Progenitor cell of endocrine pancreas (in vitro differentiated cells): Measurements from ENCODE around the gene DPT. TPM values are rescaled to one million over a fixed set of nuclear protein-coding genes. Genes with fewer than 3 reads are reported as not detected.

Experiments
- DNase-seq: peaks from one replicate; pipeline ENCODE4 v3.0.0; 2021; ENCODE audit warnings: low spot score; ENCODE audit not compliant: unreplicated experiment
- H3K27ac Mint-ChIP-seq: 2 replicates; pipeline ENCODE4 v1.8.0; 2021; ENCODE audit warnings: mild to moderate bottlenecking, moderate library complexity, mixed read lengths
- H3K27me3 Mint-ChIP-seq: 2 replicates; pipeline ENCODE4 v1.8.0; 2021; ENCODE audit warnings: mixed read lengths
- H3K36me3 Mint-ChIP-seq: 2 replicates; pipeline ENCODE4 v1.8.0; 2022; ENCODE audit warnings: mixed read lengths; ENCODE audit not compliant: insufficient read depth
- H3K4me1 Mint-ChIP-seq: 2 replicates; pipeline ENCODE4 v1.8.0; 2021; ENCODE audit warnings: low read depth, mixed read lengths
- H3K4me3 Mint-ChIP-seq: 2 replicates; pipeline ENCODE4 v1.8.0; 2021; ENCODE audit warnings: low read depth, mild to moderate bottlenecking, moderate library complexity, mixed read lengths
- H3K9me3 Mint-ChIP-seq: 2 replicates; pipeline ENCODE4 v1.8.0; 2021; ENCODE audit warnings: low read depth, mixed read lengths
- CTCF ChIP-seq: fragments of 200-600 bp; sonication (generic); IDR thresholded peaks from one replicate; pipeline ENCODE4 v1.5.0; 2021; ENCODE audit warnings: antibody characterized with exemption, mild to moderate bottlenecking; ENCODE audit not compliant: unreplicated experiment
- total RNA-seq: library from RNA; stranded (reverse); gene quantifications from 2 replicates; pipeline ENCODE4 v1.2.1, GENCODE V29; 2021

Gene DPT
- total RNA-seq, 1 donor from 2014 or later = not detected

- Mint-ChIP-seq H3K36me3 (no peaks in the 10 kb centered on the region), H3K9me3 (peaks cover 2% of the 10 kb centered on the region), H3K4me3 (no peak overlapping the region), H3K27ac (no peak overlapping the region), H3K4me1 (peaks cover 3% of the 10 kb centered on the region), H3K27me3 (peaks cover 24% of the 10 kb centered on the region)
- no peak for DNase-seq
- TF ChIP-seq CTCF = no peak
Observed at GRCh38 chr1:168725060-168725459, 3.9 kb downstream of the DPT start.

GRCh38 chr1:168723000-168723399 is 6.0 kb downstream of the DPT start:
- no peak overlapping the region for H3K27ac Mint-ChIP-seq
- H3K4me3 Mint-ChIP-seq = no peak overlapping the region

GRCh38 chr1:168720839-168721238 is 8.2 kb downstream of the DPT start:
- no peak overlapping the region for H3K4me3 Mint-ChIP-seq
- no peaks in the 10 kb centered on the region for H3K36me3 Mint-ChIP-seq
- H3K27ac Mint-ChIP-seq = no peak overlapping the region
- DNase-seq = no peak
- TF ChIP-seq CTCF = no peak
- H3K27me3 Mint-ChIP-seq = peaks cover 15% of the 10 kb centered on the region
- no peaks in the 10 kb centered on the region for H3K9me3 Mint-ChIP-seq
- no peaks in the 10 kb centered on the region for H3K4me1 Mint-ChIP-seq

More at GRCh38 chr1:168723000-168723399, 6.0 kb downstream of the DPT start:
- no peak for DNase-seq
- H3K4me1 Mint-ChIP-seq = peaks cover 1% of the 10 kb centered on the region
- peaks cover 23% of the 10 kb centered on the region for H3K27me3 Mint-ChIP-seq
- TF ChIP-seq CTCF = no peak
- H3K36me3 Mint-ChIP-seq = no peaks in the 10 kb centered on the region
- no peaks in the 10 kb centered on the region for H3K9me3 Mint-ChIP-seq

- DNase-seq = no peak
- Mint-ChIP-seq H3K9me3 (no peaks in the 10 kb centered on the region), H3K4me3 (no peak overlapping the region), H3K27me3 (peaks cover 6% of the 10 kb centered on the region), H3K36me3 (no peaks in the 10 kb centered on the region), H3K27ac (no peak overlapping the region), H3K4me1 (no peaks in the 10 kb centered on the region)
- no peak for TF ChIP-seq CTCF
Observed at GRCh38 chr1:168719306-168720111, 9.5 kb downstream of the DPT start.

- DNase-seq = no peak
- Mint-ChIP-seq H3K9me3 (no peaks in the 10 kb centered on the region), H3K4me1 (no peaks in the 10 kb centered on the region), H3K27me3 (peaks cover 4% of the 10 kb centered on the region), H3K4me3 (no peak overlapping the region), H3K36me3 (no peaks in the 10 kb centered on the region), H3K27ac (no peak overlapping the region)
- no peak for TF ChIP-seq CTCF
Observed at GRCh38 chr1:168717906-168718891, 10.8 kb downstream of the DPT start.
